ENCODE measurements around the gene TPT1. TPM values are rescaled to one million over a fixed set of nuclear protein-coding genes. Genes with fewer than 3 reads are reported as not detected.
A peak's percentile ranks its signal among the peaks of the same experiment; 100 is the strongest.

The TPT1 gene
- total RNA-seq, 2 donors from 2014 or later: 2,150 to 2,159 TPM

- H3K9me3 ChIP-seq: no peaks in the 10 kb centered on the region
- no peaks in the 10 kb centered on the region for H3K27me3 ChIP-seq
- DNase-seq (ENCODE audit: low spot score): no peak
- no peak overlapping the region for H3K4me3 ChIP-seq
- H3K36me3 ChIP-seq: peaks cover 17% of the 10 kb centered on the region
- H3K27ac ChIP-seq: peak overlapping the region in 1 of 2 donors; percentile 23
- peaks cover 0 to 92% of the 10 kb centered on the region in 2 donors for H3K4me1 ChIP-seq
- no peak for TF ChIP-seq CTCF (IDR thresholded peaks at IDR 0.05)
These were observed 9.8 kb downstream of the TPT1 start for GRCh38 chr13:45331123-45331619.

- no peaks in the 10 kb centered on the region for H3K36me3 ChIP-seq
- no peak overlapping the region for H3K4me3 ChIP-seq
- peaks cover 0 to 84% of the 10 kb centered on the region in 2 donors for H3K4me1 ChIP-seq
- H3K27ac ChIP-seq: peak overlapping the region; percentile 70 to 73
- no peaks in the 10 kb centered on the region for H3K27me3 ChIP-seq
- no peak for TF ChIP-seq CTCF (IDR thresholded peaks at IDR 0.05)
- no peak for DNase-seq (ENCODE audit: low spot score)
- no peaks in the 10 kb centered on the region for H3K9me3 ChIP-seq
These were observed 12.3 kb downstream of the TPT1 start for GRCh38 chr13:45328661-45329111.

- H3K36me3 ChIP-seq: no peaks in the 10 kb centered on the region
- H3K27me3 ChIP-seq: no peaks in the 10 kb centered on the region
- H3K4me1 ChIP-seq: peaks cover 0 to 73% of the 10 kb centered on the region in 2 donors
- no peaks in the 10 kb centered on the region for H3K9me3 ChIP-seq
- H3K27ac ChIP-seq: peak overlapping the region; percentile 9 to 73
- TF ChIP-seq CTCF (IDR thresholded peaks at IDR 0.05): no peak
- H3K4me3 ChIP-seq: no peak overlapping the region
- no peak for DNase-seq (ENCODE audit: low spot score)
These were observed 13.6 kb downstream of the TPT1 start for GRCh38 chr13:45327253-45327955.

- no peak for TF ChIP-seq CTCF (IDR thresholded peaks at IDR 0.05)
- peak overlapping the region; percentile 79 to 86 for H3K27ac ChIP-seq
- H3K36me3 ChIP-seq: no peaks in the 10 kb centered on the region
- H3K27me3 ChIP-seq: no peaks in the 10 kb centered on the region
- H3K9me3 ChIP-seq: no peaks in the 10 kb centered on the region
- peak; percentile 81 for DNase-seq (ENCODE audit: low spot score)
- H3K4me1 ChIP-seq: peaks cover 0 to 59% of the 10 kb centered on the region in 2 donors
- no peak overlapping the region for H3K4me3 ChIP-seq
These were observed 15.2 kb downstream of the TPT1 start for GRCh38 chr13:45325806-45326205.

GRCh38 chr13:45320876-45321629, 19.9 kb downstream of the TPT1 start:
- Histone ChIP-seq H3K4me1 (peaks cover 0 to 15% of the 10 kb centered on the region in 2 donors), H3K27ac (no peak overlapping the region), H3K36me3 (no peaks in the 10 kb centered on the region), H3K4me3 (no peak overlapping the region), H3K9me3 (no peaks in the 10 kb centered on the region), H3K27me3 (no peaks in the 10 kb centered on the region)
- DNase-seq (ENCODE audit: low spot score): no peak
- no peak for TF ChIP-seq CTCF (IDR thresholded peaks at IDR 0.05)

Data from right atrium auricular region (tissue), 2 donors.